Urinary bladder (tissue), 4 donors: ENCODE measurements around the gene CDC42EP2. TPM values are rescaled to one million over a fixed set of nuclear protein-coding genes. Genes with fewer than 3 reads are reported as not detected.

Experiments
- DNase-seq: peaks from one replicate; pipeline ENCODE4 v3.0.0-alpha.2; 2015; ENCODE audit errors: extremely low spot score
- H3K27ac ChIP-seq: one replicate; pipeline ENCODE4 v1.5.1; 2013; ENCODE audit warnings: low read depth, mild to moderate bottlenecking, moderate library complexity
- H3K36me3 ChIP-seq: one replicate; pipeline ENCODE4 v1.6.1; 2013; ENCODE audit warnings: mild to moderate bottlenecking, moderate library complexity; ENCODE audit not compliant: insufficient read depth
- H3K4me1 ChIP-seq: one replicate; pipeline ENCODE4 v1.6.1; 2013; ENCODE audit warnings: mild to moderate bottlenecking, moderate library complexity; ENCODE audit not compliant: insufficient read depth
- H3K4me3 ChIP-seq: one replicate; pipeline ENCODE4 v1.5.1; 2013; ENCODE audit warnings: low read depth, low read length
- WGBS: extraction: QIAGEN DNeasy Blood & Tissue Kit; methylation state at CpG from one replicate; pipeline ENCODE4 v1.1.7; 2013; 5-methylcytosine and 5-hydroxymethylcytosine counted together
- polyA plus RNA-seq: library from polyadenylated mRNA; stranded (reverse); fragments of 200-250 nt; gene quantifications from one replicate; pipeline ENCODE4 v1.2.3, GENCODE V29; 2013
- total RNA-seq: library from RNA; depleted of rRNA; stranded (reverse); fragments of >200 nt; gene quantifications from one replicate; pipeline ENCODE4 v1.2.3, GENCODE V29; 2014
- donor health status: healthy with polysubstance abuse.
- donor health status: healthy.

The CDC42EP2 gene
- total and polyA plus RNA-seq, 2 donors, result 17.6 to 30.1 TPM

DNA sequence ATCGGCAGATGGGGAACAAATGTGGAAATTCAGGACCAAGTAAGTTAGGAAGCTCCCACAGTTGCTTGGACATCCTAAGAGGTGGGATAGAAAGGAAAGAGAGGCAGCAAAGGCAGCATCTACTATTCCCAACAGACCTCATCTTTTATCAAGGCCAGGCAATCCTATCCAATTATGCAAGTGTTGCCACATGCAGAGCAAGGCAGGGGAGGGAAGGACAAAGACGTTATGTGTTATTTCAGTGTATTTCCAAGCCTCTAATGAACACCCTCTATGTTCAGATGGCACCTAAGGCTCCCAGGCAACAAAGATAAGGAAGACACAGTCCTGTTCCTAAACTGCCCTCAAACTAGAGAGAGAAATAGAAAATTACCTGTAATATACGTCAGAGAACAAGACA lies 49.1 kb downstream of the CDC42EP2 start:
- Histone ChIP-seq H3K27ac (no peak overlapping the region), H3K36me3 (no peaks in the 10 kb centered on the region), H3K4me1 (no peaks in the 10 kb centered on the region), H3K4me3 (no peak overlapping the region)
- no peak for DNase-seq
- WGBS, result 75% methylated on average over 3 of the region's 3 CpGs

- no peak for DNase-seq
- H3K27ac ChIP-seq, result no peak overlapping the region
- WGBS, result 3% methylated on average over 4 of the region's 4 CpGs
These were observed 51.7 kb downstream of the CDC42EP2 start for GRCh38 chr11:65366340-65366773.

GRCh38 chr11:65370659-65371049 lies 56.0 kb downstream of the CDC42EP2 start:
- H3K27ac ChIP-seq, result no peak overlapping the region
- no peaks in the 10 kb centered on the region for H3K4me1 ChIP-seq
- H3K4me3 ChIP-seq, result no peak overlapping the region
- WGBS, result 72% methylated on average over 6 of the region's 6 CpGs
- DNase-seq, result no peak
- H3K36me3 ChIP-seq, result no peaks in the 10 kb centered on the region

More at GRCh38 chr11:65366340-65366773, 51.7 kb downstream of the CDC42EP2 start:
- Histone ChIP-seq H3K36me3 (no peaks in the 10 kb centered on the region), H3K4me1 (no peaks in the 10 kb centered on the region), H3K4me3 (no peak overlapping the region)

Other genes starting within 250 kb of the CDC42EP2 start
- 3.9 TPM for gene CDCA5, start 230.8 kb upstream of the CDC42EP2 start, total RNA-seq
- gene CDCA5, start 230.8 kb upstream of the CDC42EP2 start, polyA plus RNA-seq, result 1.2 TPM
- 14.6 TPM for gene ZFPL1, start 230.6 kb upstream of the CDC42EP2 start, total RNA-seq
- 50.8 TPM for gene ZFPL1, start 230.6 kb upstream of the CDC42EP2 start, polyA plus RNA-seq
- 107 TPM for gene VPS51, start 218.7 kb upstream of the CDC42EP2 start, total RNA-seq
- 167 TPM for gene VPS51, start 218.7 kb upstream of the CDC42EP2 start, polyA plus RNA-seq
- gene TM7SF2, start 203.0 kb upstream of the CDC42EP2 start, total RNA-seq, result 9.6 TPM
- 12.1 TPM for gene TM7SF2, start 203.0 kb upstream of the CDC42EP2 start, polyA plus RNA-seq
- gene ZNHIT2, start 197.2 kb upstream of the CDC42EP2 start, total RNA-seq, result 2.6 TPM
- gene ZNHIT2, start 197.2 kb upstream of the CDC42EP2 start, polyA plus RNA-seq, result 19.8 TPM
- gene FAU, start 192.7 kb upstream of the CDC42EP2 start, total RNA-seq, result 177 TPM
- 1,282 TPM for gene FAU, start 192.7 kb upstream of the CDC42EP2 start, polyA plus RNA-seq
- gene MRPL49, start 192.5 kb upstream of the CDC42EP2 start, total RNA-seq, result 26.8 TPM
- gene MRPL49, start 192.5 kb upstream of the CDC42EP2 start, polyA plus RNA-seq, result 55.6 TPM
- gene SYVN1, start 180.3 kb upstream of the CDC42EP2 start, total RNA-seq, result 16.2 TPM
- gene SYVN1, start 180.3 kb upstream of the CDC42EP2 start, polyA plus RNA-seq, result 29.3 TPM
- gene SPDYC, start 144.6 kb upstream of the CDC42EP2 start, total RNA-seq, result not detected
- gene SPDYC, start 144.6 kb upstream of the CDC42EP2 start, polyA plus RNA-seq, result not detected
- gene CAPN1, start 132.9 kb upstream of the CDC42EP2 start, total RNA-seq, result 94.3 TPM
- 123 TPM for gene CAPN1, start 132.9 kb upstream of the CDC42EP2 start, polyA plus RNA-seq
- 10.3 TPM for gene POLA2, start 52.9 kb upstream of the CDC42EP2 start, total RNA-seq
- gene POLA2, start 52.9 kb upstream of the CDC42EP2 start, polyA plus RNA-seq, result 10.7 TPM
- 29.3 TPM for gene DPF2, start 19.0 kb downstream of the CDC42EP2 start, total RNA-seq
- 55.2 TPM for gene DPF2, start 19.0 kb downstream of the CDC42EP2 start, polyA plus RNA-seq
- gene TIGD3, start 39.9 kb downstream of the CDC42EP2 start, total RNA-seq, result 0.11 TPM
- gene TIGD3, start 39.9 kb downstream of the CDC42EP2 start, polyA plus RNA-seq, result 0.16 TPM
- 5.0 TPM for gene SLC25A45, start 67.8 kb downstream of the CDC42EP2 start, total RNA-seq
- 4.3 TPM for gene SLC25A45, start 67.8 kb downstream of the CDC42EP2 start, polyA plus RNA-seq
- 17.3 TPM for gene FRMD8, start 71.8 kb downstream of the CDC42EP2 start, total RNA-seq
- 26.3 TPM for gene FRMD8, start 71.8 kb downstream of the CDC42EP2 start, polyA plus RNA-seq
- gene NEAT1, start 107.9 kb downstream of the CDC42EP2 start, total RNA-seq, result 104 TPM
- gene NEAT1, start 107.9 kb downstream of the CDC42EP2 start, polyA plus RNA-seq, result 450 TPM
- gene MALAT1, start 184.2 kb downstream of the CDC42EP2 start, total RNA-seq, result 27,753 TPM
- gene MALAT1, start 184.2 kb downstream of the CDC42EP2 start, polyA plus RNA-seq, result 141 TPM
- 43.4 TPM for gene SCYL1, start 210.2 kb downstream of the CDC42EP2 start, total RNA-seq
- 82.0 TPM for gene SCYL1, start 210.2 kb downstream of the CDC42EP2 start, polyA plus RNA-seq
- 58.5 TPM for gene LTBP3, start 243.5 kb downstream of the CDC42EP2 start, total RNA-seq
- 145 TPM for gene LTBP3, start 243.5 kb downstream of the CDC42EP2 start, polyA plus RNA-seq